Trophoblast cell (in vitro differentiated cells and primary cell): ENCODE data around the gene TASOR2.

Experiments used
- DNase-seq, 2 donors: peaks; one replicate each; pipeline ENCODE4 v3.0.0-alpha.2; 2016
- H2AFZ ChIP-seq: 2 replicates; pipeline ENCODE4 v1.6.1; 2013; ENCODE audit warnings: low read length, moderate library complexity, mild to moderate bottlenecking; ENCODE audit not compliant: insufficient read depth, poor library complexity
- H2AK5ac ChIP-seq: 2 replicates; pipeline ENCODE4 v1.6.1; 2013; ENCODE audit warnings: mild to moderate bottlenecking, low read length
- H2BK120ac ChIP-seq: 2 replicates; pipeline ENCODE4 v1.6.1; 2013; ENCODE audit warnings: low read length, mild to moderate bottlenecking, moderate library complexity; ENCODE audit not compliant: insufficient read depth, poor library complexity
- H2BK12ac ChIP-seq: 2 replicates; pipeline ENCODE4 v1.6.1; 2013; ENCODE audit warnings: mild to moderate bottlenecking, low read length, moderate library complexity
- H2BK5ac ChIP-seq: 2 replicates; pipeline ENCODE4 v1.6.1; 2013; ENCODE audit warnings: low read length, low read depth, moderate library complexity, mild to moderate bottlenecking; ENCODE audit not compliant: poor library complexity
- H3K14ac ChIP-seq: 2 replicates; pipeline ENCODE4 v1.6.1; 2013; ENCODE audit warnings: mild to moderate bottlenecking, low read length
- H3K18ac ChIP-seq: 2 replicates; pipeline ENCODE4 v1.6.1; 2013; ENCODE audit warnings: mild to moderate bottlenecking, low read length
- H3K23ac ChIP-seq: 2 replicates; pipeline ENCODE4 v1.6.1; 2013; ENCODE audit warnings: low read length
- H3K27ac ChIP-seq: 2 replicates; pipeline ENCODE4 v1.5.1; 2013; ENCODE audit warnings: low read depth, mild to moderate bottlenecking, inconsistent platforms, low read length, moderate library complexity
- H3K27me3 ChIP-seq: 2 replicates; pipeline ENCODE4 v1.6.1; 2013; ENCODE audit warnings: inconsistent platforms, mild to moderate bottlenecking, low read length, moderate library complexity; ENCODE audit not compliant: insufficient read depth
- H3K36me3 ChIP-seq, 2 experiments: 1 replicate in 1 of 2; 2 replicates in 1 of 2; pipeline ENCODE4 v1.6.1; 2013; ENCODE audit warnings: low read length in 2 of 2, mild to moderate bottlenecking in 2 of 2, moderate library complexity in 1 of 2; ENCODE audit not compliant: insufficient read depth in 2 of 2, control insufficient read depth in 1 of 2
- H3K4ac ChIP-seq: 2 replicates; pipeline ENCODE4 v1.6.1; 2013; ENCODE audit warnings: low read depth, mild to moderate bottlenecking, low read length, moderate library complexity
- H3K4me1 ChIP-seq, 2 experiments: 1 replicate in 1 of 2; 2 replicates in 1 of 2; pipeline ENCODE4 v1.6.1; 2013; ENCODE audit warnings: low read length in 2 of 2, mild to moderate bottlenecking in 2 of 2, moderate library complexity in 1 of 2; ENCODE audit not compliant: insufficient read depth in 2 of 2, control insufficient read depth in 1 of 2
- H3K4me2 ChIP-seq: 2 replicates; pipeline ENCODE4 v1.6.1; 2013; ENCODE audit warnings: inconsistent platforms, mild to moderate bottlenecking, low read length, moderate library complexity
- H3K4me3 ChIP-seq: 2 replicates; pipeline ENCODE4 v1.5.1; 2013; ENCODE audit warnings: mild to moderate bottlenecking, low read depth, low read length, inconsistent platforms
- H3K79me1 ChIP-seq: one replicate; pipeline ENCODE4 v1.6.1; 2013; ENCODE audit warnings: low read length
- H3K79me2 ChIP-seq: 2 replicates; pipeline ENCODE4 v1.6.1; 2013; ENCODE audit warnings: low read length, mild to moderate bottlenecking; ENCODE audit not compliant: control insufficient read depth, insufficient read depth, poor library complexity
- H3K9ac ChIP-seq: 2 replicates; pipeline ENCODE4 v1.6.1; 2013; ENCODE audit warnings: mild to moderate bottlenecking, low read length
- H3K9me3 ChIP-seq: 2 replicates; pipeline ENCODE4 v1.6.1; 2013; ENCODE audit warnings: low read depth, mild to moderate bottlenecking, control low read depth, inconsistent platforms, low read length; ENCODE audit not compliant: insufficient read depth
- H4K12ac ChIP-seq: 2 replicates; pipeline ENCODE4 v1.6.1; 2013; ENCODE audit warnings: low read depth, mild to moderate bottlenecking, low read length, moderate library complexity
- H4K8ac ChIP-seq: 2 replicates; pipeline ENCODE4 v1.6.1; 2013; ENCODE audit warnings: low read depth, mild to moderate bottlenecking, low read length, moderate library complexity
- H4K91ac ChIP-seq: one replicate; pipeline ENCODE4 v1.6.1; 2013; ENCODE audit warnings: low read depth, mild to moderate bottlenecking, low read length, moderate library complexity
- WGBS: extraction: QIAGEN DNeasy Blood & Tissue Kit; methylation state at CpG from one replicate; pipeline ENCODE4 v1.1.7; 2013; ENCODE audit warnings: missing lambda C conversion rate; ENCODE audit not compliant: insufficient read length, insufficient coverage; ENCODE audit errors: extremely low coverage; 5-methylcytosine and 5-hydroxymethylcytosine counted together

TASOR2 gene

DNA sequence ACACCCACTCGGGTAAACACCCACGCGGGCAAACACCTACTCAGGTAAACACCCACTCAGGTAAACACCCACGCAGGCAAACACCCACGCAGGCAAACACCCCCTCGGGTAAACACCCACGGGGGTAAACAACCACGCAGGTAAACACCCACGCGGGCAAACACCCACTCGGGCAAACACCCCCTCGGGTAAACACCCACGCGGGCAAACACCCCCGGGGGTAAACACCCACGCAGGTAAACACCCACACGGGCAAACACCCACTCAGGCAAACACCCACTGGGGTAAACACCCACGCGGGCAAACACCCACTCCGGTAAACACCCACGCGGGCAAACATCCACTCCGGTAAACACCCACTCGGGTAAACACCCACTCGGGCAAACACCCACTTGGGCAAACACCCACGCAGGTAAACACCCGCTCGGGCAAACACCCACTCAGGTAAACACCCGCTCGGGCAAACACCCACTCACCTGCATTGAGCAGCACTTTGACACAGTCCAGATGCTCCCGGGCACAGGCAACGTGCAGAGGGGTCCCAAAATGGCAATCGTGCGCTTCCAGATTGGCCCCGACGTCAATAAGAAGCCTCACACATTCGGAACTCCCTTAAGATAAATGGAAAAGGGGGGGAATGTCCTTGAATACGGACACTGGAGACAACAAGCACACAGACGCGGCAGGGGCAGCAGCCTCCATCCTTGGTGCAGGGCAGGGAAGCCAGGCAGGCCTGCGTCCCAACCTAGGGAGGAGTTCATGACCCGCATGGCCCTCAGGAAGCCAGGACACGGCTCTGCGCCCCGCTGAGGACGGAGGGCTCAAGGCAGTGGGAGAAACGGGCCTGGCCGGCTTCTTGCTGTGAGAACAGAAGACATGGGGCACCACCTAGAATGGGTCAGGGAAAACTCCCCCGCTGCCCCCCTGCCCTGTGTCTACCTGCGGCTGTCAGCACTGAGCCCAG lies 35.9 kb upstream of the TASOR2 start:
- Histone ChIP-seq H3K14ac (no peak overlapping the region), H3K27ac (no peak overlapping the region)

DNA sequence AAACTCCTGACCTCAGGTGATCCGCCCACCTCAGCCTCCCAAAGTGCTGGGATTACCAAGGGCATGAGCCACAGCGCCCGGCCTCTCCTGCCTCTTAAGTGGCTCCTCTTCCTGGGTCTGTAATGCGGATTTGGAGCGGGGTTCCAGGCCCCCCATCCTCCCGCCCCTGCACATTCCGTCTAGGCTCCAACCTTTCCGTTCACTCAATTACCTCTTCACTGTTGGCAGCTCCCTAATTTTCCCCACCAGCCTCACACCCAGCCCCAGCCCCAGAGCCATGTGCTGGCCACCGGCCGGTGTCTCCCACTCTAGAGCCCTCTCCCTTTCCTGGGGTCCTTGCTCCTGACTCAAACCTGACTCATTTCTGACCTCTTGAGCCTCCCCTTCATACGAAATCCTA lies 34.9 kb upstream of the TASOR2 start:
- Histone ChIP-seq H2BK5ac (no peak overlapping the region), H4K8ac (no peak overlapping the region), H3K4me3 (no peak overlapping the region), H2BK120ac (no peak overlapping the region), H2AFZ (no peak overlapping the region), H3K14ac (no peak overlapping the region), H3K9ac (no peak overlapping the region), H2BK12ac (no peak overlapping the region), H3K79me1 (no peaks in the 10 kb centered on the region), H3K79me2 (no peaks in the 10 kb centered on the region), H3K9me3 (peaks cover 2% of the 10 kb centered on the region), H3K4ac (no peak overlapping the region), H3K23ac (no peak overlapping the region), H4K12ac (no peak overlapping the region), H3K18ac (no peak overlapping the region), H4K91ac (no peak overlapping the region), H2AK5ac (no peak overlapping the region), H3K4me1 (peaks cover 0 to 3% of the 10 kb centered on the region in 2 experiments), H3K27me3 (no peaks in the 10 kb centered on the region), H3K4me2 (no peak overlapping the region), H3K27ac (no peak overlapping the region), H3K36me3 (peaks cover 0 to 2% of the 10 kb centered on the region in 2 experiments)
- no peak for DNase-seq
- no CpG with 5 or more reads among the region's 11 CpGs for WGBS

More for the DNA sequence above, 35.9 kb upstream of the TASOR2 start:
- Histone ChIP-seq H3K23ac (no peak overlapping the region), H3K79me2 (no peaks in the 10 kb centered on the region), H3K36me3 (peaks cover 2 to 4% of the 10 kb centered on the region in 2 experiments), H3K27me3 (no peaks in the 10 kb centered on the region), H3K4me3 (no peak overlapping the region), H3K4me1 (no peaks in the 10 kb centered on the region), H2AK5ac (no peak overlapping the region), H4K91ac (no peak overlapping the region), H3K9me3 (peaks cover 2% of the 10 kb centered on the region), H2BK12ac (no peak overlapping the region), H2BK120ac (no peak overlapping the region), H4K12ac (no peak overlapping the region), H2BK5ac (no peak overlapping the region), H3K4me2 (no peak overlapping the region), H2AFZ (no peak overlapping the region), H3K4ac (no peak overlapping the region), H3K79me1 (no peaks in the 10 kb centered on the region), H3K9ac (no peak overlapping the region), H3K18ac (no peak overlapping the region), H4K8ac (no peak overlapping the region)
- WGBS: no CpG with 5 or more reads among the region's 50 CpGs
- DNase-seq: peak in 1 of 2 donors; percentile 15

DNA sequence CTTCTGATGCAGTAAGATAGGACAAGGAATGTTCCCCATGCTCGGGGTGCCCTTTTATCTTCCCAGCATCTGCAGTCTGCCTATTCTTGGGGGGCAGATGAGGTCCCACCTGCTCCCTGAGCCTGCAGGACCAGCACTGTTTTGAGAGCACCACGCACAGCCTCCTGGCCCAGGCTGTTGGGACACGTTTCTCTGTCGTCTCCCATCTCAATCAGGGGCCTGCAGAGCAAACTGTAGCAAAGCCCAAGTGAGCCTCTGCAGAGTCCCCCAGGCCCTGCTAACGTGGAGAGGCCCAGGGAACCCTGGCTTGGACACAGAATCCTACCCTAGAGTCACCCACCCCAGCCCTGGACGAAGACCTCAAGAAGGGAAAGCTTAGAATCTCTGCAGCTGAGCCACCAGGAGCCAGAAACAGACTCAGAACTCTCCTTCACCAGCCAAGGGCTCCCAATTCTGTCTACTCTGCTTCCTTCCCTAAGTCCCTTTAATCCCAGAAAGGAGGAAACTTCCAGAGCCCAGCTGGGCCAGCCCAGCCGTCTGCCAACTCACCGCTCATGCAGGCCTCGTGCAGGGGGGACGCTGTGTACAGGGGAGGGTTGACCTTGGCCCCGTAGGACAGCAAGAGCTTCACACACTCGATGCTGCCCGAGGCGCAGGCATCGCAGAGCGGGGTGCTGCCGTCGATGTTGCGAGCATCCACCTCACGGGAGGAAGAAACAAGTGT lies 33.8 kb upstream of the TASOR2 start:
- Histone ChIP-seq H3K9ac (no peak overlapping the region), H4K8ac (no peak overlapping the region), H3K36me3 (no peaks in the 10 kb centered on the region), H3K9me3 (peaks cover 2% of the 10 kb centered on the region), H2BK120ac (no peak overlapping the region), H3K79me1 (no peaks in the 10 kb centered on the region), H2BK12ac (no peak overlapping the region), H2AK5ac (no peak overlapping the region), H3K23ac (no peak overlapping the region), H3K4me2 (no peak overlapping the region), H3K14ac (no peak overlapping the region), H3K4ac (no peak overlapping the region), H4K12ac (no peak overlapping the region), H3K79me2 (no peaks in the 10 kb centered on the region), H3K18ac (no peak overlapping the region), H2BK5ac (no peak overlapping the region), H3K27ac (no peak overlapping the region), H3K4me3 (no peak overlapping the region), H4K91ac (no peak overlapping the region), H3K27me3 (no peaks in the 10 kb centered on the region), H3K4me1 (peaks cover 0 to 3% of the 10 kb centered on the region in 2 experiments), H2AFZ (no peak overlapping the region)
- no peak for DNase-seq
- no CpG with 5 or more reads among the region's 20 CpGs for WGBS

GRCh38 chr10:5651388-5651764 lies 33.3 kb upstream of the TASOR2 start:
- Histone ChIP-seq H2AK5ac (no peak overlapping the region), H3K79me1 (no peaks in the 10 kb centered on the region), H4K8ac (no peak overlapping the region), H2BK5ac (no peak overlapping the region), H3K9ac (no peak overlapping the region), H3K4me1 (peaks cover 0 to 3% of the 10 kb centered on the region in 2 experiments), H3K18ac (no peak overlapping the region), H3K4me2 (no peak overlapping the region), H3K27ac (no peak overlapping the region), H3K36me3 (no peaks in the 10 kb centered on the region), H3K27me3 (no peaks in the 10 kb centered on the region), H3K4me3 (no peak overlapping the region), H3K9me3 (peaks cover 2% of the 10 kb centered on the region), H2AFZ (no peak overlapping the region), H3K4ac (no peak overlapping the region), H2BK120ac (no peak overlapping the region), H3K14ac (no peak overlapping the region), H3K79me2 (no peaks in the 10 kb centered on the region), H4K12ac (no peak overlapping the region), H4K91ac (no peak overlapping the region), H3K23ac (no peak overlapping the region), H2BK12ac (no peak overlapping the region)
- no CpG with 5 or more reads among the region's 11 CpGs for WGBS
- DNase-seq: no peak
